CD4-positive, alpha-beta T cell treated with Interleukin-15 for 1 hour (primary cell): Measurements from ENCODE around the gene USO1.

Source experiments
- DNase-seq: peaks from one replicate; pipeline ENCODE4 v3.0.0-alpha.2; 2020

The USO1 gene

DNA sequence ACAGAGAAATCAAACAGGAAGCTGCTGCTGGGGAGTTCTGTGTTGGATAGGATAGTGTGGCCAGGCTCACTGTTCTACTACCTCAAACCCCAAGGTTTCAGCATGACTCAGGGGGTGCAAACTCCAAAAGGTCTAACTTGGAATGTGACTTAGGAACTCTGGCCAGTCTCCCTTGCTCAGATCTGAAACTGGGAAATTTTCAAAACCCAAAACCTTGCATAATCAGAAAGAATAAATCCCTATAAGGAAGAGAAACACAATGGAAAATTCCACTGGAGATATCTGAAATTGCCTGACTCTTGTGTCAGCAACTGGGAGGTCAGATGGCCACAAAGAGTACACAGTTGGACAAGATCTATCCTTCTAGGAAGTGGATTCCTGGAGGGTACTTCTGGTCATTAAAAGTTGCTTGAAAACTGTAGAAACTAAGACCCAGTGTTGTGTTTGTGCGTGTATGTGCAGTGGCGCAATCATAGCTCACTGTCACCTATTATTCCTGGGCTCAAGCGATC lies 119.8 kb downstream of the USO1 start:
- no peak for DNase-seq

DNA sequence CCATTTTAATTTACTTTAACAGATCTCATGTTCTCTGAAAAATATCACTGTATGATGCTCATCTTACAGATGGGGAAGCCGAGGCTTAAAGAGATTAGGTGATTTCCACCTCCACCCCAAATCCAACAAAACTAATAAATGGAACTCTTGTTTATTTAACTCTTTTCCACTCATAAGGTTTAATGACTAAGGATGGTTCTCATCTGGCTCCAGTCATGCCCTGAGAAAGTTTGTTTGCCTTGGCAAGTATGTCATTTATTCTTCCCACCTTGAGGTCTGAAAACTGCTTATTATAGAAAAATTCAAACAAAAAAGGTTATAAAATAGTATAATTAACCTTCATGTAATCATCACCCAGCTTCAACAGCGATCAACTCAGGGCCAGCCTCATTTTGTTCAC lies 121.6 kb downstream of the USO1 start:
- DNase-seq: no peak

DNA sequence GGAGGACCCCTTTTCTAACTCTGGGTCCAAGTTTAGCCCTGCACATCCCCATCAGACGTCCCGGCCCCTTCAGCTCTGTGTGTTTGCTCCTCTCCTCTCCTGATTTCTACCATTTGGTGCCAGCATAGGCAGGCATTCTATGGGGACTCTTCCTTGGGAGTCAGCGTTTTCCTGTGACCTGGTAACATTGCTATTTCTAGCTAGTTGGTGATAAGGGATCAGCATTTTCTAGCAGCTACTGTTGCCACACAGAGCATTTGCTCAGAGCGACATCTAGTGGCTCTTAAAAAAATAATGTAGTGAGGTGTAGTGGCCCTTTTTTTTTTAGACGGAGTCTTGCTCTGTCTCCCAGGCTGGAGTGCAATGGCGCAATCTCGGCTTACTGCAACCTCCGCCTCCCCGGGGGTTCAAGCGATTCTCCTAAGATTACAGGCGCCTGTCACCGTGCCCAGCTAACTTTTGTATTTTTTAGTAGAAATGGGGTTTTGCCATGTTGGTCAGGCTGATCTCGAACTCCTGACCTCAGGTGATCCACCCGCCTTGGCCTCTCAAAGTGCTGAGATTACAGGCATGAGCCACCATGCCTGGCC lies 123.9 kb downstream of the USO1 start:
- DNase-seq: peak; percentile 20

DNA sequence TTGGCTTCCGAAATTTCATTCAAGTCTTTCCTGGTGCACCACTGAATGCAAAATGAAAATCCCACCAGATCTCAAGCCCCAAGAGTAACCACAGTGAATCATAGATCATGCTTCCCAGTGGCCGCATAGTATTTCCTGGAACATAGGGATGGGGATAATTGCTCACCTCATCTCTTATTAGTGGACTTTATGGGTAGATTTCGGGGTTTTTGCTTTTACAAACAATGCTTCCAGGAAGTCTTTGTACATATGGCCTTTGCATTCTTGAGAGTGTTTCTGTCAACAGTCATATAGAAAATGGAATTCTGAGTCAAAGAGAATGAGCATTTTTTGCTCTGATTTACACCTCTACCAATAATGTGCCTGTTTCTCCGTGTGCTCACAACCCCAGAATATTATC lies 124.5 kb downstream of the USO1 start:
- no peak for DNase-seq

DNA sequence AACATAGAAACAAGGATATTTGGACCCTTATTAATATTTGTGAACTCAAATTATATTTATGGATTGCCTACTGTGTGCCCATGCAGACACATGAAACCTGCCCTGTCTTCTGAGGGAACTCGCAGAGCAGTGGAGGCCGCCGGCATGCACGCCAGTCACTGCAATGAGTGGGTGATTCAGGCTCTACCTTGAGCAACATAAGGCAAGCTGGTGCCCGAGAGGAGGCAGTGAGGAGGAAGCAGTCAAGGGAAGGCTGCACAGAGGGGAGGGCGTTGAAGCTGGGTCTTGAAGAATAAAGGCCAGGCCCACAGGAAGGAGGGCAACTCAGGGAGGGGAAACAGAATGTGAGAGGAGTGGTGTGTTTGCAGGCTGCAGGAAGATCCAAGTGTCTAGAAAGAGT lies 125.1 kb downstream of the USO1 start:
- DNase-seq: peak; percentile 17

DNA sequence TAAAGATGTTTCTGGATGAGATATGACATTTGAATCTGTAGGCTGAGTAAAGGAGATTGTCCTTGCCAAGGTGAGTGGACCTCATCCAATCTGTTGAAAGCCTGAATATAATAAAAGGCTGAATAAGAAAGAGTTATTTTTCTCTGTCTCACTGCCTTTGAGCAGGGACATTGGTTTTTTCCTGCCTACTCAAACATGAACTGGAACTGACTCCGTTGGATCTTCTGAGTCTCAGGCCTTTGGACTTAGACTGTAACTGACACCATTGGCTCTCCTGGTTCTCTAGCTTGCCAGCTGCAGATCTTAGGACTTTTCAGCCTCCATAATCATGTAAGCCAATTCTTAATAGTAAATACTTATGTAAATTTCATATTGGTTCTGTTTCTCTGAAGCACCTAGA lies 134.3 kb downstream of the USO1 start:
- no peak for DNase-seq

DNA sequence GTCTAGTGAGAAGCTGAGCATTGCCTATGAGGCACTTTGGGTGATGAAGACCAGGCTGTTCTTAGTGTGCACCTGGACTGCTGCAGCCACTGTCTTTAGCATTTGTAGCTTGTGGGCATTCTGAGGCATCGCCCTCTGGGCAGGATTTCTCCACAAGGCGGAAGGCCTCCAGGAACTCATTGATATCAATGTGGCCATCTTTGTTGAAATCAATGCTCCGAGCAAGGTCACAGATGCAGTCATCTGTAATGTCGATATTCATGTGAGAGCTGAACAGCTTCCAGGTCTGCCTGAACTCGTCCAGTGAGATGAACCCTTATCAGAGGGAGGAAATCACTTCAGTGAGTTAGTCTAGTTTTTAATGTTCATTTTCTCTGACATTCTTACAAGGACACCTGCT lies 136.2 kb downstream of the USO1 start:
- no peak for DNase-seq
